HCT116 (cell line): ENCODE measurements around the gene TCP11. TPM values are rescaled to one million over a fixed set of nuclear protein-coding genes. Genes with fewer than 3 reads are reported as not detected.

Experiments
- ATAC-seq: fragments of 200-7000 bp; cut with Tn5 transposase; 2 replicates; pipeline ENCODE4 v1.9.1; 2020; ENCODE audit warnings: mild to moderate bottlenecking, moderate library complexity
- BruUV-seq: library from RNA; stranded (reverse); fragments of 400-500 nt; replicated peaks from 2 replicates; lab custom pipeline; 2021; lab: Mats Ljungman, UMichigan
- CTCF ChIA-PET: fragments of 300-600 bp; sonication (Branson Sonifier 250); formaldehyde crosslinking; loops from one replicate; lab custom pipeline; 2021; ENCODE audit warnings: antibody characterized with exemption; lab: Charles Lee
- POLR2A ChIA-PET: fragments of 300-600, 350-600 bp; sonication (Branson Sonifier 250); formaldehyde crosslinking; loops from one replicate; lab custom pipeline; 2021; ENCODE audit warnings: antibody characterized with exemption; lab: Charles Lee
- RAD21 ChIA-PET, 2 experiments: fragments of 300-600 bp; sonication (Branson Sonifier 250); formaldehyde crosslinking; loops; one replicate each; lab custom pipeline; 2023; ENCODE audit warnings: low total read pairs in 2 of 2; ENCODE audit not compliant: uncharacterized antibody in 2 of 2, unreplicated experiment in 2 of 2, low non-redundant PET in 1 of 2; lab: Charles Lee
- DNase-seq: peaks from one replicate; pipeline ENCODE4 v3.0.0-alpha.2; 2010; ENCODE audit warnings: low read depth, low spot score
- H2AFZ ChIP-seq: fragments of 200-600 bp; shearing (Covaris generic), sonication (generic); 2 replicates; pipeline ENCODE4 v1.6.1; 2017; ENCODE audit warnings: low read depth, mixed run types, mixed read lengths, antibody characterized with exemption, low read length; ENCODE audit not compliant: poor library complexity, severe bottlenecking
- H3K27ac ChIP-seq: 2 replicates; pipeline ENCODE4 v1.5.1; 2012; ENCODE audit warnings: low read depth, low read length
- H3K27me3 ChIP-seq: fragments of 200-600 bp; sonication (generic); 2 replicates; pipeline ENCODE4 v1.6.1; 2016; ENCODE audit warnings: mixed run types, low read length, mixed read lengths; ENCODE audit not compliant: insufficient read depth
- H3K36me3 ChIP-seq, 2 experiments: fragments of 200-500 bp in 1 of 2; fragments of 200-600 bp in 1 of 2; sonication (Bioruptor generic) in 1 of 2; sonication (generic) in 1 of 2; 2 replicates each; pipeline versions ENCODE4 v1.5.1 to v1.6.1; 2014 to 2016; ENCODE audit warnings: low read length in 2 of 2, inconsistent platforms in 1 of 2, mixed read lengths in 1 of 2, mixed run types in 1 of 2; ENCODE audit not compliant: insufficient read depth in 2 of 2, control insufficient read depth in 1 of 2
- H3K4me1 ChIP-seq, 2 experiments: fragments of 200-600 bp in 1 of 2; sonication (generic) in 1 of 2; 2 replicates each; pipeline versions ENCODE4 v1.5.1 to v1.6.1; 2012 to 2017; ENCODE audit warnings: low read length in 2 of 2, inconsistent platforms in 1 of 2, mild to moderate bottlenecking in 1 of 2, mixed read lengths in 1 of 2, mixed run types in 1 of 2, moderate library complexity in 1 of 2; ENCODE audit not compliant: insufficient read depth in 2 of 2, control insufficient read depth in 1 of 2
- H3K4me2 ChIP-seq: fragments of 200-600 bp; sonication (generic); 2 replicates; pipeline ENCODE4 v1.6.1; 2017; ENCODE audit warnings: mixed run types, low read length, mixed read lengths
- H3K4me3 ChIP-seq, 2 experiments: fragments of 200-600 bp in 1 of 2; sonication (generic) in 1 of 2; replicated peaks in 1 of 2; 2 replicates each; pipeline ENCODE4 v1.5.1; 2011 to 2016; ENCODE audit warnings: low read length in 2 of 2, control low read depth in 1 of 2, low read depth in 1 of 2, mild to moderate bottlenecking in 1 of 2, mixed read lengths in 1 of 2, mixed run types in 1 of 2
- H3K79me2 ChIP-seq: fragments of 200-600 bp; sonication (generic); 2 replicates; pipeline ENCODE4 v1.6.1; 2017; ENCODE audit warnings: mild to moderate bottlenecking, mixed run types, low read length, moderate library complexity, mixed read lengths; ENCODE audit not compliant: insufficient read depth
- H3K9ac ChIP-seq: fragments of 200-600 bp; sonication (generic); 2 replicates; pipeline ENCODE4 v1.6.1; 2016; ENCODE audit warnings: low read length, mixed read lengths
- H3K9me2 ChIP-seq: fragments of 200-600 bp; sonication (generic), shearing (Covaris generic); 2 replicates; pipeline ENCODE4 v1.6.1; 2017; ENCODE audit warnings: mixed run types, mild to moderate bottlenecking, moderate library complexity; ENCODE audit not compliant: insufficient read depth
- H3K9me3 ChIP-seq, 2 experiments: fragments of 200-500 bp in 1 of 2; fragments of 200-600 bp in 1 of 2; sonication (Bioruptor generic) in 1 of 2; sonication (generic) in 1 of 2; 2 replicates each; pipeline ENCODE4 v1.6.1; 2014 to 2017; ENCODE audit warnings: low read length in 2 of 2, mixed read lengths in 2 of 2, inconsistent platforms in 1 of 2, low read depth in 1 of 2, mild to moderate bottlenecking in 1 of 2, mixed run types in 1 of 2, moderate library complexity in 1 of 2; ENCODE audit not compliant: control insufficient read depth in 1 of 2, insufficient read depth in 1 of 2
- H4K20me1 ChIP-seq: fragments of 200-600 bp; sonication (generic), shearing (Covaris generic); 2 replicates; pipeline ENCODE4 v1.6.1; 2017; ENCODE audit warnings: mixed run types, mild to moderate bottlenecking, moderate library complexity; ENCODE audit not compliant: insufficient read depth
- CTCF ChIP-seq, 3 experiments: fragments of 200-600 bp in 1 of 3; sonication (generic) in 1 of 3; IDR thresholded peaks in 2 of 3; conservative IDR thresholded peaks in 1 of 3; 2 replicates each; pipeline ENCODE4 v1.5.1; 2012 to 2017; ENCODE audit warnings: low read depth in 2 of 3, low read length in 2 of 3, antibody characterized with exemption in 1 of 3, borderline replicate concordance in 1 of 3, control low read depth in 1 of 3, mild to moderate bottlenecking in 1 of 3, mixed read lengths in 1 of 3, mixed run types in 1 of 3, moderate library complexity in 1 of 3; ENCODE audit not compliant: insufficient read depth in 1 of 3
- ELF1 ChIP-seq: IDR thresholded peaks from 2 replicates; pipeline ENCODE4 v1.6.1; 2012; ENCODE audit warnings: low read depth, borderline replicate concordance
- JUND ChIP-seq: IDR thresholded peaks from 2 replicates; pipeline ENCODE4 v1.6.1; 2012
- MAX ChIP-seq: IDR thresholded peaks from 2 replicates; pipeline ENCODE4 v1.6.1; 2012
- POLR2A ChIP-seq: IDR thresholded peaks from 2 replicates; pipeline ENCODE4 v1.7.0; 2011; ENCODE audit warnings: borderline replicate concordance; ENCODE audit not compliant: insufficient read depth, insufficient read length; ENCODE audit errors: extremely low read depth
- POLR2AphosphoS5 ChIP-seq: IDR thresholded peaks from 2 replicates; pipeline ENCODE4 v1.6.1; 2011; ENCODE audit warnings: mild to moderate bottlenecking, low read depth, low read length, moderate library complexity
- RAD21 ChIP-seq: IDR thresholded peaks from 2 replicates; pipeline ENCODE4 v1.6.1; 2012; ENCODE audit warnings: low read depth, mild to moderate bottlenecking
- SIN3A ChIP-seq: IDR thresholded peaks from 2 replicates; pipeline ENCODE4 v1.6.1; 2012; ENCODE audit warnings: low read depth
- SP1 ChIP-seq: IDR thresholded peaks from 2 replicates; pipeline ENCODE4 v1.6.1; 2012; ENCODE audit warnings: low read depth
- TCF7L2 ChIP-seq: IDR thresholded peaks from 2 replicates; pipeline ENCODE4 v1.7.0; 2011; ENCODE audit warnings: borderline replicate concordance, inconsistent platforms; ENCODE audit not compliant: insufficient read depth, insufficient read length; ENCODE audit errors: extremely low read depth
- YY1 ChIP-seq: IDR thresholded peaks from 2 replicates; pipeline ENCODE4 v1.6.1; 2011; ENCODE audit warnings: low read length, low read depth, moderate library complexity, mild to moderate bottlenecking; ENCODE audit not compliant: insufficient replicate concordance; ENCODE audit errors: extremely low read depth
- ZNF274 ChIP-seq: fragments of 200-500 bp; sonication (Bioruptor generic); IDR thresholded peaks from 2 replicates; pipeline ENCODE4 v1.6.1; 2014; ENCODE audit warnings: mild to moderate bottlenecking, low read depth, low read length, inconsistent platforms
- intact Hi-C: fragments of 100-400 bp; cut with micrococcal nuclease; formaldehyde crosslinking; loops from 2 replicates; pipeline ENCODE4 v1.10.0; 2022
- total RNA-seq: library from RNA; stranded (reverse); gene quantifications from one replicate; pipeline ENCODE4 v1.2.1, GENCODE V29; 2021; ENCODE audit not compliant: unreplicated experiment
- TF ChIP-seq, protein P1 (sequence below): IDR thresholded peaks from 2 replicates; pipeline ENCODE4 v1.6.1; 2011; ENCODE audit warnings: mild to moderate bottlenecking, low read length, moderate library complexity; ENCODE audit not compliant: insufficient replicate concordance; ENCODE audit errors: extremely low read depth

The TCP11 gene
- total RNA-seq, 1 experiment from 2014 or later = not detected

- no TSS peak for BruUV-seq
- no peaks in the 10 kb centered on the region for H3K27me3 ChIP-seq
- ChIA-PET RAD21 (no interaction called here), POLR2A (no interaction called here), CTCF (no interaction called here)
- no peaks in the 10 kb centered on the region for H3K79me2 ChIP-seq
- DNase-seq = no peak
- H3K9me2 ChIP-seq = no peaks in the 10 kb centered on the region
- no peaks in the 10 kb centered on the region for H3K9me3 ChIP-seq
- H3K36me3 ChIP-seq = no peaks in the 10 kb centered on the region
- H3K4me3 ChIP-seq = no peak overlapping the region
- intact Hi-C loops = no loop called here
- no peak overlapping the region for H2AFZ ChIP-seq
- no peaks in the 10 kb centered on the region for H4K20me1 ChIP-seq
- no peak overlapping the region for H3K9ac ChIP-seq
- ATAC-seq = no peak
- TF ChIP-seq CTCF (IDR thresholded peaks at IDR 0.05 in 2 of 3, conservative IDR thresholded peaks at IDR 0.05 in 1 of 3; ENCODE audit: borderline replicate concordance in 1 of 3, insufficient read depth in 1 of 3, low read depth in 2 of 3, low read length in 2 of 3) (no peak), POLR2A (no peak), SP1 (no peak), MAX (no peak), ZNF274 (no peak), JUND (no peak), RAD21 (no peak), YY1 (no peak), POLR2AphosphoS5 (no peak), SIN3A (no peak), TCF7L2 (no peak), ELF1 (no peak)
- TF ChIP-seq, protein P1, sequence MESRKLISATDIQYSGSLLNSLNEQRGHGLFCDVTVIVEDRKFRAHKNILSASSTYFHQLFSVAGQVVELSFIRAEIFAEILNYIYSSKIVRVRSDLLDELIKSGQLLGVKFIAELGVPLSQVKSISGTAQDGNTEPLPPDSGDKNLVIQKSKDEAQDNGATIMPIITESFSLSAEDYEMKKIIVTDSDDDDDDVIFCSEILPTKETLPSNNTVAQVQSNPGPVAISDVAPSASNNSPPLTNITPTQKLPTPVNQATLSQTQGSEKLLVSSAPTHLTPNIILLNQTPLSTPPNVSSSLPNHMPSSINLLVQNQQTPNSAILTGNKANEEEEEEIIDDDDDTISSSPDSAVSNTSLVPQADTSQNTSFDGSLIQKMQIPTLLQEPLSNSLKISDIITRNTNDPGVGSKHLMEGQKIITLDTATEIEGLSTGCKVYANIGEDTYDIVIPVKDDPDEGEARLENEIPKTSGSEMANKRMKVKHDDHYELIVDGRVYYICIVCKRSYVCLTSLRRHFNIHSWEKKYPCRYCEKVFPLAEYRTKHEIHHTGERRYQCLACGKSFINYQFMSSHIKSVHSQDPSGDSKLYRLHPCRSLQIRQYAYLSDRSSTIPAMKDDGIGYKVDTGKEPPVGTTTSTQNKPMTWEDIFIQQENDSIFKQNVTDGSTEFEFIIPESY = no peak
- no peak overlapping the region for H3K27ac ChIP-seq
- H3K4me1 ChIP-seq = peaks cover 0 to 6% of the 10 kb centered on the region in 2 experiments; a peak in 2 of 4 replicates
- H3K4me2 ChIP-seq = no peak overlapping the region
These were observed 29.8 kb upstream of the TCP11 start for GRCh38 chr6:35170891-35171290.
